AG04450 (cell line): ENCODE data around the gene TSPAN9. TPM values are rescaled to one million over a fixed set of nuclear protein-coding genes. Genes with fewer than 3 reads are reported as not detected.
A peak's percentile ranks its signal among the peaks of the same experiment; 100 is the strongest.

Experiments
- CTCF ChIA-PET: fragments of 300-600, 350-600 bp; formaldehyde crosslinking; extraction: SDS; loops from one replicate; lab custom pipeline; 2022; ENCODE audit warnings: antibody characterized with exemption, inconsistent platforms; lab: Charles Lee
- POLR2A ChIA-PET: fragments of 350-600 bp; formaldehyde crosslinking; extraction: SDS; loops from one replicate; lab custom pipeline; 2021; ENCODE audit warnings: antibody characterized with exemption, inconsistent platforms; lab: Yijun Ruan, JAX
- DNase-seq: peaks from one replicate; pipeline ENCODE4 v3.0.0-alpha.2; 2011; ENCODE audit warnings: low read depth, low spot score
- H3K27ac ChIP-seq: one replicate; pipeline ENCODE4 v1.5.1; 2012; ENCODE audit warnings: low read depth, low read length, control low read depth
- H3K27me3 ChIP-seq: one replicate; pipeline ENCODE4 v1.6.0; 2012; ENCODE audit warnings: low read length; ENCODE audit not compliant: control insufficient read depth, insufficient read depth
- H3K4me3 ChIP-seq: 2 replicates; pipeline ENCODE4 v1.5.1; 2011; ENCODE audit warnings: mild to moderate bottlenecking, low read depth, low read length, control low read depth
- H3K9me3 ChIP-seq: 2 replicates; pipeline ENCODE4 v1.5.1; 2012; ENCODE audit warnings: low read length; ENCODE audit not compliant: control insufficient read depth, insufficient read depth
- polyA plus RNA-seq: library from polyadenylated mRNA; depleted of rRNA; stranded (reverse); fragments of >200 nt; gene quantifications from 2 replicates; pipeline ENCODE4 v1.2.3, GENCODE V29; 2011
- TF ChIP-seq, protein P1 (sequence below): IDR thresholded peaks from 2 replicates; pipeline ENCODE4 v1.5.1; 2011; ENCODE audit warnings: low read depth, low read length, control low read depth, inconsistent platforms

The TSPAN9 gene
- polyA plus RNA-seq, 1 experiment = 68.0 TPM

DNA sequence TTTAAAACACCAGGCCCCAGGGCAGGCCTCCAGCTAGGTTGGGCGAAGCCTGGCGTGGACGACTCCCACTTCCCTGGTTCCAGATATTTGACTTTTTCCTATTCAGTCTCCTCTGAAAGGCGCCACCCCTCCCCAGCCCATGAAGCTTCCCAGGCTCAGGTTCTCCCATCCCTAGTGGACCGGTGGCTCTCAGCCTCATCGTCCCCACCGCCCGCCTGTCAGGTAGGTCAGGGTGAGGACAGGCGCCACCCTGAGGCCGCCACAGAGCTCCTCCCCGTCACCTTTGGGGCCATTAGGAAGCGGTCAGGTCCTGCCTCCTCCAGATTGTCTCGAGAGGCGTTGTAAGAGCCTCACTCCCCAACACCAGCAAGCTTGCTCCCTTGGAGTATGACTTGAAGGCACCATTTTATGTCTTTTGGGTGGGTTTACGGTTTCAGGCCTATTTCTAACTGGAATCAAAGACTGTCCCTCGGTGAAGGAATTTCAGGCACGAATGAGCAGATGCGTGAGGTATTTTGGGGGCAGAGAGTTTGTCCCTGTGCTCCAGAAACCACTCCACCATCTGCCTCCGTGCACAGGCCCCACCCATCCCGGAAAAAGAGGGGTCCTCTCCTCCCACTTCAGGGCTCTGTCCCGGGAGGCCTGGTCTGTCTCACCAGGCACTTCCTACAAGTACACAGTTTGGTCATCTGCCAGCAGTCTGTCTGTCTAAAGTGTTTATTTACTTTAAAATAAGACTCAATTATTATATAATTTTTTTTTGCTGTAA, 55.6 kb downstream of the TSPAN9 start:
- H3K27ac ChIP-seq = peak overlapping the region; percentile 52
- H3K4me3 ChIP-seq = no peak overlapping the region
- ChIA-PET CTCF (interaction anchor here (1.0 to 8.6 kb wide), 7 partner anchors 10 to 167 kb away, joined by 3 to 172 read pairs (median 19); no protein-coding TSS in a partner anchor), POLR2A (no interaction called here)
- no peaks in the 10 kb centered on the region; the same call in 1 of the 2 replicates for H3K9me3 ChIP-seq
- DNase-seq = peak; percentile 47
- H3K27me3 ChIP-seq = no peaks in the 10 kb centered on the region
- TF ChIP-seq, protein P1, sequence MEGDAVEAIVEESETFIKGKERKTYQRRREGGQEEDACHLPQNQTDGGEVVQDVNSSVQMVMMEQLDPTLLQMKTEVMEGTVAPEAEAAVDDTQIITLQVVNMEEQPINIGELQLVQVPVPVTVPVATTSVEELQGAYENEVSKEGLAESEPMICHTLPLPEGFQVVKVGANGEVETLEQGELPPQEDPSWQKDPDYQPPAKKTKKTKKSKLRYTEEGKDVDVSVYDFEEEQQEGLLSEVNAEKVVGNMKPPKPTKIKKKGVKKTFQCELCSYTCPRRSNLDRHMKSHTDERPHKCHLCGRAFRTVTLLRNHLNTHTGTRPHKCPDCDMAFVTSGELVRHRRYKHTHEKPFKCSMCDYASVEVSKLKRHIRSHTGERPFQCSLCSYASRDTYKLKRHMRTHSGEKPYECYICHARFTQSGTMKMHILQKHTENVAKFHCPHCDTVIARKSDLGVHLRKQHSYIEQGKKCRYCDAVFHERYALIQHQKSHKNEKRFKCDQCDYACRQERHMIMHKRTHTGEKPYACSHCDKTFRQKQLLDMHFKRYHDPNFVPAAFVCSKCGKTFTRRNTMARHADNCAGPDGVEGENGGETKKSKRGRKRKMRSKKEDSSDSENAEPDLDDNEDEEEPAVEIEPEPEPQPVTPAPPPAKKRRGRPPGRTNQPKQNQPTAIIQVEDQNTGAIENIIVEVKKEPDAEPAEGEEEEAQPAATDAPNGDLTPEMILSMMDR = no peak

DNA sequence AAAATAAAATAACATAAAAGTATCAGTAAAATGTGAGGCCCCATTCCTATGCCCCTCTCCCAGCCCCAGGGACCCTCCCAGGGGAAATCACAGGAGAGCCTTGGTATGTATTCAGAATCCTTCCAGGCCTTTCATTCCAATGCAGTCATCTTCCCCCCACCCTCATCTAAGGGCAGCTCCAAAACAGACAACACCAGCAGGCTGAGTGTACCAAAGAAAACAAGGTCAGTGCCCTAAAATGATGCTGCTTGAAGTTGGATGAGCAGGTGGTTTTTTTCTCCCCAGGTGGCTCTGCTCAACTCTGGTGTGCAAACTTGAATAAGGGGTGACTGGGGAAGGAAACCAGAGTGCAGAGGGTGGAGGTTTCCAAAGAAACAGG, 56.2 kb downstream of the TSPAN9 start:
- peak overlapping the region; percentile 52 for H3K27ac ChIP-seq
- no peaks in the 10 kb centered on the region for H3K27me3 ChIP-seq
- TF ChIP-seq, protein P1 = no peak
- H3K9me3 ChIP-seq = no peaks in the 10 kb centered on the region; the same call in 1 of the 2 replicates
- CTCF ChIA-PET = interaction anchor here (1.2 to 8.6 kb wide), 8 partner anchors 10 to 167 kb away, joined by 3 to 172 read pairs (median 20); no protein-coding TSS in a partner anchor
- no peak for DNase-seq
- H3K4me3 ChIP-seq = no peak overlapping the region
- POLR2A ChIA-PET = no interaction called here

DNA sequence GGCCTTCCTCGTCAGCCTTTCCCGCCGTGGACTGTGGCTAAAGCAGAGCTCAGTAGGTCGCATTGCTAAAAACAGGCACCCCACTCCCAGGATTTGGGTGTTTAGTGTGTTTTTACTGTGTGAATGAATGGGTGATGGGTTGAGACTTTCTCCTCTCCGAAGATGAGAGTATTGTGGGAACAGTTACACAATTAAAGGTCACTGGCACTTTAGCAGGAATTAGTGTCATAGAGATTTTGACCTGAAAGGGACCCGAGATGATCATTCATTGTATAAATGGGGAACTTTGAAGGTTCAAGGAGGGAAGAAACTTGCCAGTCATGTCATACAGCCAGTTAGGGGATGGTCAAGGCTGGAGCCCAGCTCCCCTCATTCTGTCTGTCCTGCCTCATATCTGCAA, 56.9 kb downstream of the TSPAN9 start:
- Histone ChIP-seq H3K4me3 (no peak overlapping the region), H3K27me3 (no peaks in the 10 kb centered on the region), H3K9me3 (no peaks in the 10 kb centered on the region; the same call in 1 of the 2 replicates), H3K27ac (no peak overlapping the region)
- POLR2A ChIA-PET = no interaction called here
- TF ChIP-seq, protein P1 = no peak
- DNase-seq = no peak
- CTCF ChIA-PET = interaction anchor here (1.1 to 8.6 kb wide), 10 partner anchors 11 to 166 kb away, joined by 3 to 172 read pairs (median 16); no protein-coding TSS in a partner anchor

DNA sequence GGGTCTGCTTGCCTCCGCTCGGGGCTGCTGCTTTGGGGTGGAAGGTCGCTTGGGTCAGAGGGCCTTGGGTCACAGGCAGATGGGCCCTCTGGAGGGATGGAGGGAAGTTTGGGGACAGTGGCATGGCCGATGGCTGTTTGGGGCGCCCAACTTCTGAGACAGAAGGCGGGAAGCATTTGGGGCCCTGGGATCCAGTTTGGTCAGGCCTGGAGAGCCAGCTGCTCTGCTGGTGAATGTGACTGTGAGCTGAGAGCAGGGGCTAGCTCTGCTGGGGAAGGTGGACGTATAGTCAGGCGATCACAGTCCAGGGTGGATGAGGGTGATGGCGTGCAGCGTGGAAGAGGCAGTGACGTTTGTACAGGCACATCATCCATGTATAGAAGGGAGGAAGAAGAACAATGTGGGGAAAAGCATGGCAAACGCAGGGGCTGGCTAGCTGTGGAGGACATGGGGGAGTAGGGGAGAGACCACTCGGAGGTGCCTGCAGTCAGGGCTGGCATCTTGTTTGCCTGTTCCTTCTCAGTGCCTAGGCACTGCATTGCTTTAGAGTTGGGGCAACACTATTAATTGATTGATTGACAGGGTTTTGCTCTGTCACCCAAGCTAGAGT, 57.5 kb downstream of the TSPAN9 start:
- CTCF ChIA-PET = interaction anchor here (0.5 to 8.6 kb wide), 35 partner anchors 9 to 474 kb away, joined by 3 to 172 read pairs (median 4); no protein-coding TSS in a partner anchor
- TF ChIP-seq, protein P1 = no peak
- H3K4me3 ChIP-seq = no peak overlapping the region
- H3K27ac ChIP-seq = no peak overlapping the region
- no peak for DNase-seq
- POLR2A ChIA-PET = no interaction called here
- no peaks in the 10 kb centered on the region; the same call in 1 of the 2 replicates for H3K9me3 ChIP-seq
- no peaks in the 10 kb centered on the region for H3K27me3 ChIP-seq
